Measurements from ENCODE around the gene PRR5.
A peak's percentile ranks its signal among the peaks of the same experiment; 100 is the strongest.

Gene PRR5

DNA sequence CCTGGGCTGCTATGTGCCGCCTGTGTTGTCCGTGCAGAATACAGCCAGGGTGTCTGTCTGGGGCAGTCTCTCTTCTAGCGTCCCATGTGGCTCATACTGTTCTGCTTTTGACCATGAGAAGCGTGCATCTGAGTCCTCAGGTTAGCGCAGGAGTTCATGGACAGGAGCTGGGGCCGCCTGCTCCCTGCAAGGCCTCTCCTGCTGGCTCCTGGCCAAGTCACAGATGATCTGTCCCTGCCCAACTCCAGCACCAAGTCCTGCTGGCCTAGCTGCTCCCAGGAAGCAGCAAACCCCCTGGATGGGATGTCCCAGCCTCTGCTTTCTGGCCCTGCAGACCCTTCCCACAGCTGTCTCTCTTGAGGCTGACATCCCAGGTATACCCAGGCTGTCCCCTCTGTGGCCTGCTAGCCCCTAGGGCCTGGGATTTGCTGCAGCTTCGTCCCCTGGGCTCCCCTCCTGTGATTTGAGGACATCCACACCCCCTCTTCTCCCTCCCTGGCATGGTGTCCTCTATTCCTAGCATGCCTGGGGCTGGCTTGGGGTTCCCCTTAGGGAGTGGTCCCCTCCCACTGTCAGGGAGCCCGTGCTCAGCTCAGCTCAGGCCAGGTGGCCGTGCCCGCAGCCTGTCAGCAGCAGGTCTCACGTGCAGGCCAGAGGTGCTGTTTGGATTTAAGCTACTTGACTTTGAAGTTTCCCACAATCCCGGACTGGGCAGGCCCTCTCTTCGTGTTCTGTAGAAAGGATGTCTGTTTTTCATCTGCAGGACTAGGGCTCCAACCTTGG, 17.8 kb downstream of the PRR5 start:
- DNase-seq: no peak

DNA sequence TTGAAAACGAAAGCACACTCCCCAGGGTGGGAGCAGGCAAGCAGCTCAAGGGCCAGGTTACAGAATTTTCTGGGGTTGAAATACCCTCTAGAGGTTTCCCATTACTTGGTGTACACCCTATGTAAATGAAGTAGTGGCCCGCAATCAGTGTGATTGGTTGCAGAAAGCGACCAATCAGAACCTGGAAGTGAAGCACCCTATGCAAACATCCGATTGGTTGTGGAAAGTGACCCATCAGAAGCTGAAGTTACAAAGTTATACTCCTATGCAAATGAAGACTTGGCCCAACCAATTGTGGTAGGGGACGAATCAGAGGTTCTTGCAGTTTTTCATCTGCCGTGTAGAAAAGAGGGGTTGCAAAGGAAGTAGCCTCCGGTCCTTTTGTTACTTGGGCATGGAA, 19.2 kb downstream of the PRR5 start:
- DNase-seq: no peak

DNA sequence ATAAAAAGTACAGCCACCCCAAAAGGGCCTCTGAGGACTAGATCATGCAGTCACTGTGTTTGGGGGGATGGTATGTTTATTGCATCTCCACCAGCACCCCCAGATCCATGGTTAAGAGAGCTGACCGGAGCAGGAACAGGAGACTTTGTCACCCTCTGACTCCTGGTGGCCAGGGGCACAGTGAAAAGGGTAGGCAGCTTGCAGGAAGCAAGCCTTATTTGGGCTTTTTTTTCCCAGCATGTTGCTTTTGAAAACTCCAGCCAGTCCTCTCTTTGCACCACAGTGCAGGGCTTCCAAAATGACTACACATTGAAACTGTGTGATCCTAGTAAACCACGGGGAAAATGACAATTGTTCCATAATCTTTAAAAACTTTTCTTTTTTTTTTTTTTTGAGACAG, 20.6 kb downstream of the PRR5 start:
- DNase-seq: no peak

DNA sequence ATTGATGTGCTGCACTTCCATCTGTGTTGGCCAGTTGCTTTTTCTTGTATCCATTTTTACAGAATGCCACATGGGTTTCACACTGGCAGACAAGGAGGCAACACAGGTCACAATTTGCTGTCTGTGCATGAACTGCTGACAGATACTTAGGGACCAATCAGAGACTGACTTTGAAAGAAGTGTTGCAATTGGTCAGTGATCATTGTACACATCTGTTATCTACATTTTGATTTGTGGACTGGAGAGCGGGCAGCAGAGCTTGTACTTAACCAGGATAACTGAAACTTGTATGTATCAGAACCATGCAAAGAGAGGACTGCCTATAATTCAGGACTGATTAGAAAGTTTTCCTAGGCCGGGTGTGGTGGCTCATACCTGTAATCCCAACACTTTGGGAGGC, 21.8 kb downstream of the PRR5 start:
- peak in 1 of 2 donors; percentile 26 for DNase-seq

DNA sequence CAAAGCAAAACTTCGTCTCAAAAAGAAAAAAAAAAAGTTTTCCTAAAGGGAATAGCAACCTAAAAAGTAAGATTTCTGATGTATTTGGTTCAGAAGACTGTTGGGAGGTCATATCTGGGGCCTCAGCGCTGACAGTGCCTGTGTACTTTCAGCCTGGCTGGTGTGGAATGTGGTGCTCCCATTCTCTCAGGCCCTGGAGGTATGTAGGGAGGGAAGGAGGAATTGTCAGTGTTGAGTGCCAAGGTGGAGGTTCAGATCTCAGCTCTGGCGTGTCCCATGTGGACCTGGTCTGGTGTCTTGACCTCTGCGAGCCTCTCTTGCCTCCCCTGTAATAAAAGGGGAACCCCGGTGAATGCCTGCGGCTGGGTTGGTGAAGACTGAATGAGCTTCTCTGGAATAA, 22.4 kb downstream of the PRR5 start:
- DNase-seq: no peak

DNA sequence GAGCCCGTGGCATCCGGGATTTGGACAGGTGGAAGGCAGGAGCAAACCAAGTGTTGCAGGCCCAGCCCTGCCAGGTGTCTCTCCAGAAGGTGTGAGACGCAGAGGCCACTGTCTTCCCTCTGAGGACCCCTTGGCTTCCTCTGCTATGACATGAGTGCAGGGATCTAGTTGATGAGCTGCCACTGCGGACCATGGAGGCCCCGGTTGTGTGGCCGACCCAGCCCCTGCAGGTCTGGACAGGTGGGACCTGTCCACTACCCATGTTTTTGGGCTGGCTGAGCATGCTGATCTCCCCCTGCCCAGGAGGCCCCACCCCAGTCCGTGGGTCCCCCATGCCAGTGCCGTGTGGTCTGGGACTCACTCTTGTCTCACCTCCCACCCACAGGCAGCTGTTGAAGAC, 22.9 kb downstream of the PRR5 start:
- DNase-seq: no peak

DNA sequence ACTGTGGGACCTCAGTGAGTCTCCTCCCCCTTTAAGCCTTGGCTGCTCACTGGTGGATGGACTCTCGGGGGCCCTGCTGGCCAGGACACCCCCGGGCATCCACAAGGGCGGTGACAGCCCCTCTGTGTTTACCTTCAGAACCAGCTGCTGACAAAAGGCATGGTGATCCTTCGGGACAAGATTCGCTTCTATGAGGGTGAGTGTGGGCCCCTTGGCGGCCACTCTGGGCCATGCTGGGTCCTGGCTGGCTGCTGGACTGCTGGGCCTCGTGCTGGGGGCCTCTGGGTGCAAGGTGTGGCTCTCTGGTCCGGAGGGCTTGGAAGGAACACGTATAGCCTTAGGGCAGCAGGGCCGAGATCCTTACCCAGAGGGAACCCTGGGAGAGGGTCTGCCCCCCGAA, 24.4 kb downstream of the PRR5 start:
- no peak for DNase-seq

DNA sequence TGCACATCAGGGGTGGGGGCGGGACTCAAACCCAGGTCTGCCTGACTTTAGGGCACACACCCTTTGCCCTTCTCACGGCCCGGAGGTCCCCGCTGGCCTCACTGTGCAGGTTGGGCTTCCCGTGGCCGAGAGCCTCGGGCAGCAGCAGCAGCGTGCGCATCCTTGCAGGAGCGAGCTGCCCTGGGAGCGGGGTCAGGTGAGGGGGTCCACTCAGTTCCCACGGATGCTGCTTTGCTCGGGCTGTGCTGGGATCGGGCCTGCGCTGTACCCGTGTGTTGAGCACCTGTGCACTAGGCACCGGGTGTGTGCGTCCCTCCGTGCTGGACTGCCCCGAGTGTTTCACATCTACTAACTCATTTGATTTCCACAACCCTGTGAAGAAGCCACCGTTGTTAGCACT, 25.1 kb downstream of the PRR5 start:
- no peak for DNase-seq

DNA sequence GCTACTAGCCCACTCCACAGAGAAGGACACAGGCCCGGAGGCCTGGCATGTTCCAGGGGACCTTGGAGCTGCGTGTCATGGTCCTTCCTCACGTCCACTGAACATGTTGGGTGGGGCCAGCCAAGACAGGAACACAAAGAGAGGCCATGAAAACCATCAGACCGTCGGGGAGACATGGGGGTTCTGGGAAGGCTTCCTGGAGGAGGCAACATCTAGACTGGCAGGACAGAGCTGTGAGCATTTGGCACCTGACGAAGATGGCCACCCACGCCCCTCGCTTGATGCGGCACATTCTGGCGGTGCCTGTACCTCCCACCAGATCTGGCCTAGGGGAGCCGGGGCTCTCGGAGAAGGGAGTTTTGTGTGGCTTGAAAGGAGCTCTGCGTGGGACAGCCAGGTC, 25.7 kb downstream of the PRR5 start:
- DNase-seq: no peak

DNA sequence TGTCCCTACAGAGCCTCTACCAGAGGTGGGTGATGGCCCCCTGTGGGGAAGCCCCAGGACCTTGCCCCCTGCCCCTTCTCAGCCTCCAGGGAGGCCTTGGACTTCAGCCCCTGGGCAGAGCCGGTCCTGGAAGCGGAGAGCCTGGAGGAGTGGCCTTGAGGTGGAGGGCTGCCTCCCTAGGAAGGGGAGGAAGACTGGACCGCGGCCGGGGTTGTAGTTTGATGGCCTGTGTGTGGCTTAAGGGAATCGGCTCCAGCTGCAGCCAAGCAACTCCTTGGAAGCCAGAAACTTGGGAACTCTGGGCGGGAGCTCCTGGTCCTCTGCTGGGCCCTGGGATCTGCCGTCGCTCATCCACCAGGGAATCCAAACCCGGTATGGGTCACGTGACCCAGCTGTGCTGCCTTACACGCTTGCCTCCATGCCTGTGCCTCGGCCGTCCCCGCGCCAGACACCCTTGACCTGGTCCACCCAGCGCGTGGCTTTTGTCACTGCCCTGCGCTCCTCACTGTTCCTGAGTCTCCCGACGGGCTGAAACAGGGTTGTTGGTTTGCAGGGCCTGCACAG, 26.8 kb downstream of the PRR5 start:
- DNase-seq: no peak

DNA sequence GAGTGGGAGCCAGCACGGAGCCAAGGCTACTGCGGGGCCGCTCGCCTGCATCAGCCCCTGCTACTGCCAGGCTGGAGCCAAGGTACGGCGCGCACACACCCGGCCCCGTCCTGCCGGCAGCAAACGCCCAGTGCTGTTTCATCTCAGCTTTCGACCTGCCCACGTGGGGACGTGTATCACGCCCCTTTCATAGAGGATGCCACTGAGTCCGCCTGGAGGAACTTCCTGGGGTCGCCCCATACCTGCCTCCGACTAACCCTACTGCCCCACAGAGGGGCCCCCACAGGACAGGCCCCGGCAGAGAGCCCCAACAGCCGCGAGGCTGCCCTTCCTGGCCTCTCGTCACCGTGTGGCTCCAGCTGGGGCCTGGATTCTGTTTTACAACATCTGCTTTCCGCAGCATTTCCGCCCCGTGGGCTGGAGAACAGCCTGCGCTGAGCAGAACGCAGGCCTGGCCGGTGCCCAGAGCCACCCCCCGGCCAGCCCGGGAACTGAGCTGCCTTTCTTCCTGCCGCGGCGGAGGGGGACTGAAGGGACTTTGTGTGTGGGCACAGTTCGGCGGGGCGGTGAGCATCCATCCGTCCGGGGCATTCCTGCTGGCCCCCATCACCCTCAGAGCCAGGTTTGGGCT, 27.5 kb downstream of the PRR5 start:
- DNase-seq: peak; percentile 48 to 54

DNA sequence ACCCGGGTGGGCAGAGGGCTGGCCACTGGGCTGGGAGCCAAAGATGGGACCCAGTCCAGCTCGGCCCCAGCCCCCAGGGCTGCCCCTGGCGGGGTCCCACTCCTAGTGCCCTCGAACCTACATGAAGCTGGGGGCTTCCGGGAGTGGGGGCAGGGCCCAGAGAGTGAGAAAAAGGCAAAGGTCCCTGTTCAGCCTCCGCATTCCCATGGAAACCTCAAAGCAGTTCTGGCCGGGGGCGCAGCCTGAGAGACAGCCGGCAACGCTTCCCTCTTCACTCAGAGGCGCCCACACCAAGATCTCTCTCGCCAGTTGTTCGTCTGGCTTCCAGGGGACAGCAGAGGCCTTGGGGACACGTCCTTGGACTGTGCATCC, 28.0 kb downstream of the PRR5 start:
- no peak for DNase-seq

DNA sequence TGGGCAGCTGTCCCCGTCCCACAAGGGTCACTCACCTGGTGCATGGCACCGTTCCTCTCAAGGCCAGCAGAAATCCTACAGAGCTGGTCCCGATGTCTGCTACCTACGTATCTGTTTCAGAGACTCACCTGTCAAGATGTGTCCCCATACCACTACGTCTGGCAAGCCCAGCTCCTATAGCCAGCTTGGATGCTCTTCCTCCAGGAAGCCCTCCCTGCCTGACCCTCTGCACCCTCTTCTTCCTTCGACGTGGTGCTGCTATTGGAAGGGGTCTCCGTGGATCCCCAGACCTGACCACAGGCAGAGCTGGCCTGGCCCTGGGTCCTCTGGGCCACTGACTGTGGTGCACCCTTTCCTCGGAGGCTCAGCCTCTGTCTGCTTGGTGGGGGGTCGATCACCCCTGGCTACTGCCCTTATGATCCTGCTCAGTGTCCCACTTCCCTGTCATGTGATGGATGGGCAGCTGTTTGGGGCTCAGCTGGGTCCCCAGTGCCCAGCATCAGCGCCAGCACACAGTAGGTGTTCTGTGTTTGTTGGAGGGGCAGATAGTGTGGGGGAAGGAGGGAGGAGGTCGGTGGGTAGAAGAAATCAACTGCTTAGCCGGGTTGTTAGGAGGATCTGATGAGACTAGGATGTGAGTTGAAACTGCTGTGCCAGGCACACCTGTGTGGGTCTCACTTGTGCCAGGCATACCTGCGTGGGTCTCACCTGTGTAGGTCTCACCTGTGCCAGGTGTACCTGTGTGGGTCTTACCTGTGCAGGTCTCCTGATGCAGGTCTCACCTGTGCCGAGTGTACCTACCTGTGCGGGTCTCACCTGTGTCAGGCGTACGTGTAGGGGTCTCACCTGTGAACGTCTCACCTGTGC, 28.7 kb downstream of the PRR5 start:
- DNase-seq: no peak

DNA sequence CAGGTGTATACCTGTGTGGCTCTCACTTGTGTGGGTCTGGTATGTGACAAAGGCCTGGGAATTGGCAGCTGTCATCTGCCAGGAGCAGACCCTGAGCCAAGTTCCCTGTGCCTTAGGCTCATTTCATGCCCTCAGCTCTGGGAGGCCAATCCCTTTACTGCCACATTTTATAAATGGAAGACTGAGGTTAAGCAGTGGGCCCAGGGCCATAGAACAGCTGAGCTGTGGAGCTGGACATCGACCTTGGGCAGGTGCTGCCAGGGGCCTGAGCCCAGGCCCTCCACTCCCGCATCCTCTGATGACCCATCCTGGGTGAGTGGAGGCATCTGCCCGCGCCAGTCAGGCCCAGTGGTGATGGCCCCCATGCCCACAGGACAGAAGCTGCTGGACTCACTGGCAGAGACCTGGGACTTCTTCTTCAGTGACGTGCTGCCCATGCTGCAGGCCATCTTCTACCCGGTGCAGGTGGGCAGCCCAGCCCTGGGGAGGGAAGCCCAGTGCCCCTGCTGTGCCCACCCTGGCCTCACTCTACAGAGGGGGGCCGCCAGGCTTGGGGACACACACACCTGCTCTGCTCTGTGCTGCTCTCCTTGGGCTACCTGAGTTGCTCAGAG, 29.5 kb downstream of the PRR5 start:
- DNase-seq: no peak

DNA sequence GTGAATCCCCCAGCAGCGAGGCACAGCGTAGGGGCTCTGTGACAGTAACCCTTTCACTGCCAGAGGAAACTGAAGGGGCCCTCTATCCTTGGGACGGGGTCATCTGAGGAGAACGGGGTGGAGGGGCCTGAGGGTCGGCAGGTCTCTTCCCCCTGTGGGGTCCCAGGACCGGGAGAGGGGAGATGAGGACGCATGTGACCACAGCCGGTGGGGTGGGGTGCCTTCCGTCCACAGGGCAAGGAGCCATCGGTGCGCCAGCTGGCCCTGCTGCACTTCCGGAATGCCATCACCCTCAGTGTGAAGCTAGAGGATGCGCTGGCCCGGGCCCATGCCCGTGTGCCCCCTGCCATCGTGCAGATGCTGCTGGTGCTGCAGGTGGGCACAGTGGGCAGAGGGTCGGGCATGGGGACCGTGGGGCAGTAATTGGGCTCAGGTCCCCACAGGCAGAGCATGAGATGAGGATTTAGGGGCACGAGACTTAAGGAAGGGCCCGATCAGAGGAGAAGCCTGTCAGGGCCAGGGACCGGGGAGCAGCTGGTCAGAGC, 30.1 kb downstream of the PRR5 start:
- no peak for DNase-seq

DNA sequence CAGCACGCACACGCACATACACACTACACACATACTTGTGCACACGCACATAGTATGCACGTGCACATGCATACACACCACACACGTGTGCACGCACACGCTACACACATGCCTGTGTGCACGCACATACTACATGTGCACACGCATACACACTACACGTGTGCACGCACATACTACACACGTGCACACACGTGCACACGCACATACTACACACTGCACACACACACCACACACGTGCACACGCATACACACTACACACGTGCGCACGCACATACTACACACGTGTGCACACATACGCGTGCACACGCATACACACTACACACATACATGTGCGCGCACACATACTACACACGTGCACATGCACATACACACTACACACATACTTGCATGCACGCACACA, 30.7 kb downstream of the PRR5 start:
- no peak for DNase-seq

DNA sequence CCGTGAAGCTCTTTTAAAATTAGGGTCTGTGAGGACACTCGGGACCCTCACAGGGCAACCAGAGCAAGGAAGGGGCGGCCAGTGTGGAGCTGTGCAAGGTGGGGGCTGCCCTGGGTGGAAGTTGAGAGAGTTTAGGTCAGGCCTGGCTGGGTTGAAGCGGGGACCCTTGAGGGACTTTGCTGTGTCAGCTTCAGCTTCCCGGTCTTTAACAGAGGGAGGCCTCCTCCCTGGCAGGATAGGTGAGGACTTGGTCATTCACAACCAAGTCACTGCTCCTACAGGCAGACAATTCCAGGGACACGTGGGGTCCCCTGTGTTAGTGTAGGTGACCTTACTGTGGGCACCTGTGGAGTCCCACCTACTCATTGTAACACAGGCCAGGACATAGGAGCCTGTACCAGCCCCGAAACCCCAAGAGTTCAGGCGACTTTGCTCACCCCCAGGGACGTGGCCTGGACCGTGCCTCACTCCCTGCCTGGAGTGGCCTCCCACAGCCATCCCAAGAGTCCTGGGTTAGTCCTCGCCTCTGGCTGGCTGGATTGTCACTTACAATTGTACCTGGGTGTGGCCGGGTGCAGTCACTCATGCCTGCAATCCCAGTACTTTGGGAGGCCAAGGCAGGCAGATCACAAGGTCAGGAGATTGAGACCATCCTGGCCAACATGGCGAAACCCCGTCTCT, 31.6 kb downstream of the PRR5 start:
- DNase-seq: no peak

DNA sequence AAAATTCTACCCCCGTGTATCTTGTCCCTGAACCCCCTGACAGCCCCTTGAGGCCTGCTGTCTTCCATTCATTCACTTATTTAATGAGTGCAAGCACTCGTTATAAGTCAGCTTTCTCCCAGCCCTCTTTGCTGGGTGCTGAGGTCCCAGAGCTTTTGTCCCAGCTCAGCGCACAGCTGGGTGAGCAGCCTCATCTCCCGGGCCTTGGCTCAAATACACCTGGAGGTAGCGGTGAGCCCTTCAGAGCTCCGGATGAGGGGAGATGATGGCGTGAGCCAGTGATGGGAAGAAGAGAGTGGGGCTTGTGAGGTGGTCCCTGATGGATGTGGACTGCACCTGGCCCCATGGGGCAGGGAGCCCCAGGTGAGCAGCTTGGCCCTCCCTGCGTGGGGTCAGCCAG, 32.3 kb downstream of the PRR5 start:
- no peak for DNase-seq

DNA sequence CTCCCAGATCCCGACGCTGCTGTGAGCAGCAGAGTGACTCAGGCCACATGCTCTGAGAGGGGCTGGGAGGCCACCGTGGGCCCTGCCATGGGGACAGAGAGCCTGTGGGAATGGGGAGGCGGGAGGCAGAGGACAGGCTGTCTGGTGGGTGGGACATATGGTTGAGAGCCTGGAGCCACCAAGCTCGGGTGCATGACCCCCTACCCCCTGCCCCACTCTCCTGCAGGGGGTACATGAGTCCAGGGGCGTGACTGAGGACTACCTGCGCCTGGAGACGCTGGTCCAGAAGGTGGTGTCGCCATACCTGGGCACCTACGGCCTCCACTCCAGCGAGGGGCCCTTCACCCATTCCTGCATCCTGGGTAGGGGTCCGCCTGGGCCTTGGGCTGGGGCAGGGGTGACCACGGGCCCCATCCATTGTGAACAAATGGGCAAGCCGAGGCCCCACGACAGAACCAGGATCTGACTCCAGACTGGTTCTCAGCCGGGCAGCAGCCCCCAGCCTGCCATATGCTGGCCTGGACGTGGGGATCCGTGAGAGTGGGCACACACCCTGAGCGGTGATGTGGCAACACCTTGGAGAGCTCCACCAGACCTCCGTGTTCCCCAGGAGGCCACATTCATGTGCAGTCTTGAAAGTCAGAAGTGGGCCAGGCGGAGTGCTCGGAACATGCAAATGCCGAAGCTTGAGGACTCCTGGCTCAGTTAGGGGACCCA, 33.0 kb downstream of the PRR5 start:
- DNase-seq: no peak

DNA sequence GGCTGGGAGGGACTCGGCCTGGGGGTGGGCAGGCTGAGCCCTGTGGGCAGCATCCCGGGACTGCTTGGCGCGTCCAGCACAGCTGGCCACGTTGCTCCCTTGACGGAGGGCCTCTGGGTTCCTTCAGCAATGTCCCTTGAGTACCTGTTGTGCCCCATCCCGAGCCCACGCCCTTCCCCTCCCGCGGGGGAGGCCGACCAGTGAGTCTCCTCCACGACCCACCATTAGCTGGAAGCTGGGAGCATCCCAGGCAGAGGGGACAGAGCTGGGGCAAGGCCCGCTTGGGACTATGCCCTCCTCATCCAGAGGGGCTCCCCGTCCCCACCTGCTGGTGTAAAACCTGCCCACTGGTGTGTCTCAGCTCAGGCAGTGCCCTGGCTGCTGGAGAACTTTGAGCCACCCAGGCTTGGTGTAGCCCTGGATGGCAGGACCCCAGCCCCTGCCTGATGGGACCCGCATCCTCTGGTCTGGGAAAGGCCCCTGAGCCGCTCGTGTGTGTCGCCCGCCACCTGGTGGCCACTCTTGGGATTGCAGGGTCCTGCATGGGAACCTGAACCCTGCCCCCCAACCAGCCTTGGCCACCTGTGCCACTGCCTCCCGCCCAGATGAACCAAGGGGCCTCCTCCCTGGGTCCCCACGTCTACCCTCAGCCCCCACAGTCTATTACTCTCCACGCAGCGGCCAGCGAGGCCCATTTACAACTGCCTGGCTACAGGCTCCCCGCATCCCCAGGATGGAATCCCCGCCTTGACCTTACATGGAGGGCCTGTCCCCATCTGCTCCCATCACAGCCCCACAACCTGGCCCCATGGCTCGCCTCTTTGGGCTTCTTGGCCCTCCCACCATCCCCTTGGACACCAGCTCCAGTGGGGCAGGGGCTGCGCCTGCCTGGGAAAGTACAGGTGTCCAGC, 33.8 kb downstream of the PRR5 start:
- peak; percentile 8 to 82 for DNase-seq

Measured in inflammatory macrophage treated with lipopolysaccharide for 1 hour (primary cell).